ENCODE results near the gene PTPRD. TPM values are rescaled to one million over a fixed set of nuclear protein-coding genes. Genes with fewer than 3 reads are reported as not detected.

Gene PTPRD
- total RNA-seq, 1 donor from 2014 or later = 30.8 TPM

GRCh38 chr9:8450810-8451545 is 2161.8 kb downstream of the PTPRD start:
- Histone ChIP-seq H3K36me3 (no peaks in the 10 kb centered on the region), H3K27me3 (no peaks in the 10 kb centered on the region), H3K4me3 (no peak overlapping the region), H3K27ac (no peak overlapping the region), H3K9me3 (no peaks in the 10 kb centered on the region), H3K4me1 (no peaks in the 10 kb centered on the region)
- DNase-seq (no peak), ATAC-seq (no peak)
- no peak for TF ChIP-seq CTCF (IDR thresholded peaks at IDR 0.05)
- intact Hi-C loops (cut with DNase I) = no loop called here

GRCh38 chr9:8448226-8448625 is 2164.6 kb downstream of the PTPRD start:
- Histone ChIP-seq H3K4me1 (no peaks in the 10 kb centered on the region), H3K9me3 (no peaks in the 10 kb centered on the region), H3K36me3 (no peaks in the 10 kb centered on the region), H3K27ac (no peak overlapping the region), H3K27me3 (no peaks in the 10 kb centered on the region), H3K4me3 (no peak overlapping the region)
- no peak for TF ChIP-seq CTCF (IDR thresholded peaks at IDR 0.05)
- intact Hi-C loops (cut with DNase I) = no loop called here
- no peak for DNase-seq
- no peak for ATAC-seq

- Histone ChIP-seq H3K27ac (no peak overlapping the region), H3K36me3 (no peaks in the 10 kb centered on the region), H3K4me1 (no peaks in the 10 kb centered on the region), H3K4me3 (no peak overlapping the region), H3K27me3 (no peaks in the 10 kb centered on the region), H3K9me3 (no peaks in the 10 kb centered on the region)
- no peak for TF ChIP-seq CTCF (IDR thresholded peaks at IDR 0.05)
- DNase-seq = no peak
- intact Hi-C loops (cut with DNase I) = no loop called here
- ATAC-seq = no peak
Observed at GRCh38 chr9:8447601-8448000, 2165.2 kb downstream of the PTPRD start.

- intact Hi-C loops (cut with DNase I) = no loop called here
- Histone ChIP-seq H3K36me3 (no peaks in the 10 kb centered on the region), H3K9me3 (no peaks in the 10 kb centered on the region)
Observed at GRCh38 chr9:8437876-8438275, 2174.9 kb downstream of the PTPRD start.

GRCh38 chr9:8437259-8437658 is 2175.5 kb downstream of the PTPRD start:
- H3K4me3 ChIP-seq = no peak overlapping the region
- no peaks in the 10 kb centered on the region for H3K36me3 ChIP-seq
- intact Hi-C loops (cut with DNase I) = no loop called here
- no peaks in the 10 kb centered on the region for H3K9me3 ChIP-seq
- H3K27ac ChIP-seq = no peak overlapping the region
- no peak for DNase-seq
- H3K4me1 ChIP-seq = no peaks in the 10 kb centered on the region
- no peak for ATAC-seq
- no peak for TF ChIP-seq CTCF (IDR thresholded peaks at IDR 0.05)
- no peaks in the 10 kb centered on the region for H3K27me3 ChIP-seq

More at GRCh38 chr9:8437876-8438275, 2174.9 kb downstream of the PTPRD start:
- no peak for DNase-seq
- no peak overlapping the region for H3K4me3 ChIP-seq
- H3K4me1 ChIP-seq = no peaks in the 10 kb centered on the region
- H3K27ac ChIP-seq = no peak overlapping the region
- no peaks in the 10 kb centered on the region for H3K27me3 ChIP-seq
- ATAC-seq = no peak
- no peak for TF ChIP-seq CTCF (IDR thresholded peaks at IDR 0.05)

GRCh38 chr9:8436786-8437185 is 2176.0 kb downstream of the PTPRD start:
- Histone ChIP-seq H3K36me3 (no peaks in the 10 kb centered on the region), H3K27ac (no peak overlapping the region), H3K4me3 (no peak overlapping the region), H3K9me3 (no peaks in the 10 kb centered on the region), H3K27me3 (no peaks in the 10 kb centered on the region), H3K4me1 (no peaks in the 10 kb centered on the region)
- intact Hi-C loops (cut with DNase I) = no loop called here
- DNase-seq (no peak), ATAC-seq (no peak)
- TF ChIP-seq CTCF (IDR thresholded peaks at IDR 0.05) = no peak
